GM11168 (cell line): Measurements from ENCODE around the gene CLEC18B.
"Not testable (repeated sequence)": the region's sequence is repeated elsewhere in the genome, so short reads cannot be mapped to it uniquely, and the experiment has no call there.

Source experiments
- in situ Hi-C: fragments of 300-500 bp; cut with MboI; formaldehyde crosslinking; loops from one replicate; pipeline ENCODE4 v1.12.0; 2022; ENCODE audit warnings: low sequenced_read_pairs; ENCODE audit not compliant: unreplicated experiment

CLEC18B gene

DNA sequence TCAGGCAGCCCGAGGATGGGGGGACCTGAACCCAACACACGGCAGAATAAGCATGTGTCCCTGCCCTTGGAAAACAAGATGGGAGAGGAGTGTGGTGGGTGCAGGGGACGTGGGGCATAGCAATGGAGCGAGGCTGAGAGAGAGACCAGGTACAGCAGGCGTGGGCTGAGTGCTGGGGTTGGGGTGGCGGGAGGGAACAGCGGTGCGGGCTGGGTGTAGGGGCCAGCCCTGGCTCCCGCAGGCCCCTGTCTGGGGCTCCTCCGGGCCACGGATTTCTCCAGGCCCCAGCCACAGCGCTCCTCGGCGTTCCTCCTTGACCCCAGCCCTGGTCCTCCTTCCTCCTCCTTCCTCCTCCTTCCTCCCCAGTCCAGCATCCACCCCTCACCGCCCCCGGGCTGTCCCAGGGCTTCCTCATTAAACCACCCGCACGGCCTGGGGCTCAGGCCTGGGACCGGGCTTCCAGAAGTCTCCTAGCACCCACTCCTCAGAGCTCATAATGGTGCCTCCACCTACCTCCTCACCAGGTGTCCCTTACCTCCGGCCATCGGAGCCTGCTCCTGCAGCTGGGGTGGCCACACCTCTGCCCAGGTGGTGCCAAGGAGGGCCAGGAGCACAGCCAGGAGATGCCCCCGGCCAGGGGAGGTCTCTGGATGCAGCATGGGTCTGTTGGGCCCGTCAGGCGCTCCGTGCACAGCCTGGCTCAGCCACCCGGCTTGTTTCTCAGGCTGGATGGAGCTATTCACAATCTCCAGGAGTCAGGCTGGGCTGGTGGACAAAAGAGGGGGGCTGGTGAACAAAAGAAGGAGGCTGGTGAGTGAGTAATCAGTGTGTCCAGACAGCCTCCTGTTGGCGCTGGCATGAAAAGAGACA lies at the start of gene CLEC18B:
CLEC18B (minus strand) TSS at position 867 of the 870 bp plus-strand sequence; CDS start at position 659, 208 bp downstream.
- in situ Hi-C loops = not testable (repeated sequence)

DNA sequence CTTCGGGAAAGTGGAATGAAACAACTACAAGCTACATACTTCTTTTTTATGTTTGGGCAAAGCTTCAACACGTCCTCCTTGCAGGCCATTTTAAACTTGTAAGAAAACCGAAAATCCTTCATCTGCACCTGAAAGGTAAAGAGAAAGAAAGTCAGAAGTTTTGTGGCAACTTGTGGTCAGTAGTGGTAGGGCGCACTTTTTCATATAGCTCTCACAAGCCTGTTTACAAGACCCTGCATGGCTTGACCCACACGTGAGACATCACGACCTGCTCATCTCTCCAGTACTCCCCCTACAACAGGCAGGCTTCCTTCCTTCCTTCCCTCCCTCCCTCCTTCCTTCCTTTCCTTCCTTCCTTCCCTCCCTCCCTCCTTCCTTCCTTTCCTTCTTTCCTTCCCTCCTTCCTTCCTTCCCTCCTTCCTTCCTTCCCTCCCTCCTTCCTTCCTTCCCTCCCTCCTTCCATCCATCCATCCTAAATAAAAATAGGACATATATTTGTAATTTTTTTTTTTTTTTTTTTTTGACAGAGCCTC lies 48.7 kb upstream of the CLEC18B start:
- in situ Hi-C loops = no loop called here

DNA sequence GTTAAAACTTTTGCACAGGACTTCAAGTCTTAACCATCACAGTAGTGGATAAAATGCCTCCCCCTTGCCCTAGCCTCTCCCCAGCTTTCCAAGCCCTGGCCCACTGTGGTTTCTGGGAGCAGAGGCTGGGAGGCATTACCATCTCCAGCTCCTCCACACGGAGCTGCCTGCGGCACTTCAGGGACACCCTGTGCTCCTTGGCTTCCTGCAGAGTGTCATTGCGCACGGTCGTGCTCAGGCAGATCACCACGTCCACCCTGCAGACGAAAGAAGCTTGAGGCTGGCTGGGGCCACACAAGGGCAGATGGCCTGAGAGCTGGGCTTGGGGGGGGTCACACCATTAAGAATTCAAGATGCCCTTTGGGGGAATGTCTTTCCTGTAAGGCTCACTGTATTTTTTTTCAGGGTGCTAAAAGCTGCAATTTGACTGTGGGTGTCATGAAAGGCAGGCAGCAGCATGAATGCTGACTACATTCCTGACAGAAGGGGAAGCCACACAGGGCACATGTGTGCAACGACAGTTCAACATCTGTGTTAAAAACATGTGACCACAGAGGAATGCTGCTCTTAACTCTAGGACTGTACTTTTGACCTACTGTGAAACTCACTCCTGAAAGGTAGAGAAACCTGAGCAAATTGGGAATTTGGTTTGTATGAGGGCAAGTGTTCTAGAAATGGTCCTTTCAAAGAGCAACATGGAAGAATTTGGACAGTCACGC lies 47.7 kb upstream of the CLEC18B start:
- in situ Hi-C loops = no loop called here

DNA sequence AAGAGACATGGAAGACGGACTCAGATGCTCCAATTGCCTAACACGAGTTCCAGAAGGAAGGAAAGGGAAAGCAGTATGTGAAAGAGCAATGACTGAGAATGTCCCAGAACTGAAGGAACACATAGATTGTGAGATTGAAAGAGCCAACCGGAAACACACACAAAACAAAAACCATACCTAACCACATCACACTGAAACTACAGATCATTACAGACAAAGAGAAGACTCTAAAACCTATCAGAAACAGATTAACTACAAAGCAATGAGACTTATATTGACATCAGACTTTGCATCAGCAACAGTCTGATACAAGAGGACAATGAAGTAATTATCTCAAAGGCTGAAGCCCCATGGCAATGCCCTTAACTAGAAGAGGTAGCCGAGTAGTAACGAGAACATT lies 45.6 kb upstream of the CLEC18B start:
- in situ Hi-C loops = no loop called here

DNA sequence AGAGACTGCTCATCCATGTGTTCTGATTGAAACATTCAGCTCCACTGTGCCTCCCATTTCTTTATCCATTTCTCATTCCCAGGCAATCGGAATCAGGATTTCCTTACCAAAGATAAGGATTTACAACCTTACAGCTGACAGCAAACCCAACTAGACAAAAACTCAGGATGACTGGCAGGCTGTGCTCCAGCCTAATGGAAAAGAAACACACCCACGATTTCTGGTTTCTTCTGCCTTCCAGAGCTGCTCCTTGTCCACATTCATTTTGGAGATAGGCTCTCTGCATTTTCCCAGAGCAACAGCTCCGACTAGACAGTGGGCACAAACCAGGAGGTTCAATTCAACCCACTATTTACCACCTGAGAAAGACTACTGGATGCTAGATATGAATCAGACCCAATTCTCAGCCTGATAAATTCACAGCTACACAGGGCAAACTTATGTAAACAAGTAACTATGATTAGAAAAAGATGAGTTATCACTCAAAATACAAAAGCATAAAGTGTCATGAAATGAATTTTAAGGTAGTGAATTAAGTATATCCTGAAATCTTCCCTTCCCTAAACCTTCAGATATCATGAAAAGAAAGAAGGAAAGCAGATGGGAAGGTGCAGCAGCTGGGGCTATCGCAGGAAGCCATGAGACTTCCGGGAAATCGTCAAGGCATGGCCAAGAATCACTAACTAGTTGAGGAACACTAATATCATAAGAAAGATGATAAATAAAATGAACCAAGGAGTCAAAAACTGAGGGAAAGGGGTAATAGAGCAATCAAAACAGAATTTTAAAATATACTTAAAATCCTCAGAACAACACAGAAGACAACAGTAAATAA lies 44.8 kb upstream of the CLEC18B start:
- in situ Hi-C loops = no loop called here

DNA sequence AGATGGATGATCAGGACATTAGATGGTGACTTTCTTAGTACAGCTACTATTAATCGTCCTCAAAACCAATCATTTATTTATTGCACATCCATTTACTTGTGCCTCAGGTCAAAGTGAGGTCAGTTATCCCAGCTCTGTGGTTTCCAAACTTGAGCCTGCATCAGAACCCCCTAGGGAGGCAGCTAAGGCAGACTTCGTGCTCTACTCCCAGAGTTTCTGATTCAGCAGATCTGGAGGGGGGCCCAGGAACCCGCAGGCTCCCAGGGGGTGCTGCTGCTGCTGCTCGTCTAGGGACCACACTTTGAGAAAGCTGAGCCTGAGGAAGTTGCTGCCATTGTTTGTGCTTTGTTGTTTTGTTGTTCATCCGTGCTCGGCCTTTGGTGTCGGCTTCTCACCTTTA lies 44.0 kb upstream of the CLEC18B start:
- in situ Hi-C loops = no loop called here

DNA sequence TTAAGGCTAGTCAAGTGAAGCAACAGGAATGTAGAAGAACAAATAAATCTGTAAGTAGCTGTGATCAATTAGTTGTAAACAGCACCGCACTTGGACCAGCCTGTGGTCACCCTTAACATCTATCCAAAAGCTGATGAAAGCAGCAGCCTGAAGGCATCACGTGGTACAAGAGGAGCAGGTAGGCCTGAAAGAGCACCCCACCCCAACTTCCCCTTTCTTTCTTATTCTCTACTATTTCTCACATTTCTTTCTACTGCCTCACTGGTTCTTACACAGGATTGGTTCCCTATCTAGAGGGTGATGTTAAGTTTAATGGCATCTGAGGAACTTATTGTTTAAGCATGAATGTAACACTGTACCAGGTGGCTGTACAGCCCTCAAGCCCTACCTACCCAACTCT lies 42.6 kb upstream of the CLEC18B start:
- in situ Hi-C loops = no loop called here

DNA sequence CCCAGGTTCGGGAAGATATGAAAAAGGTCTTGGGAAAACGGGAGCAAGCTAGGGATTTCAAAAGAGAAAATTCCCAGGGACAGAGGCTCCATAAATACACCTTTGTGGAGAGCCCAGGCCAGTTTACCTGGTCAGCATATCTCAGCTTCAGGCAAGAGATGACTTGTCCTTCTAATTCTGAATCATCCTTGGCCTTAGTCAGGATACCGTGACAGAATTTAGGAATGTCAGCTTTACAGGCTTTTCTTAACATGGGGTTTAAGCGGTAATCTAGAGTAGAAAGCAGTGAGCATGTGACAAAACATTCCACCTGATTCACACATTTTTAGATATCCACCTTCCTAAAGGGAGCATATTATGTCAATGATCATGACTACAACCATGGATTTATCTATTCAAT lies 41.1 kb upstream of the CLEC18B start:
- in situ Hi-C loops = no loop called here

DNA sequence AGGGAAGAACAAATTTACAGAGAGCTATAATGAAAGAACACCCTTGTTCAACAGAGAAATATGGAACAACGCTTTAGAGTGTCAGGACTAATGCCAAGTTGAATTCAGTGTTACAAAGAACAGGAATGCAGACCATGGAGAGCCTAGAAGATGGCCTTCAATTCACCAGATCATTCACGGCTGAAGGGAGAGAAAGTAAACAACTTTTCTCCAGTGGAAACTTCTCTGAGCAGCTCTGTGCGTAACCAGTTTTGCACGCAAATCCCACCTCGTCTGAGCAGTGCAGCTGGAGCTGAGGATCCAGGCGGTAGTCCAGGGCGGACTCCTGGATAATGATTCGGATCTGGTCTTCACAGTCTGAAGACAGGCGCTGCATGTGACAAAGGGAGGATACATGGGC lies 40.5 kb upstream of the CLEC18B start:
- in situ Hi-C loops = no loop called here

DNA sequence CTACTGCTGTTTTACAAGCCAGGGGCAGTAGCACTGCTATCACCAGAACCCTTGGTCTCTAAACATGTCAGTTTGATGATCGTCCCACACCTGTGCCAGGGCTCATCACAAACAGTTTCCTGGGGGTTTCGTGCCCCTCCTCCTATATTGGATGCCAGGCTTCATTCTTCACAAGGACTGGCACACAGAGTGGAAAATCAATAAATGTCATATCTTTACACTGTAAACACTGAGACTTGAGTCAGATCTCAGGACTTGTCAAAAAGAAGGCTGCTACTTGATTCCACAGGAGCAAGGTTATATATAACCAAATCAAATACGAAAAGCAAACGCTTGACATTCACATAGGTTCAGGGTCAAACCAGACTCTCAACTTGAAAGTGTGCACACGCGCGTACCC lies 39.3 kb upstream of the CLEC18B start:
- in situ Hi-C loops = no loop called here

DNA sequence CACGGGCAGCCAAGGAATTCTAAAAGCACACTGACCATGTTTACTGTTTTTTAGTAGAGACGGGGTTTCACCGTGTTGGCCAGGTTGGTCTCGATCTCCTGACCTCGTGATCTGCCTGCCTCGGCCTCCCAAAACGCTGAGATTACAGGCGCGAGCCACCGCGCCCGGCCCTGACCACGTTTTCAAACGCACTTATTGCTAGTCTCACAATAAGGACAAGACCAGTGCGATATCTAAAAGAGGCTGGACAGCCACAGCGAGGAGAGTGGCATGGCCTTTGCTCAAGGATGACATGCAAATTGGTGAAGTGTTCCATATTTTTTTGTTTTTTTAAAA lies 35.0 kb upstream of the CLEC18B start:
- in situ Hi-C loops = no loop called here

DNA sequence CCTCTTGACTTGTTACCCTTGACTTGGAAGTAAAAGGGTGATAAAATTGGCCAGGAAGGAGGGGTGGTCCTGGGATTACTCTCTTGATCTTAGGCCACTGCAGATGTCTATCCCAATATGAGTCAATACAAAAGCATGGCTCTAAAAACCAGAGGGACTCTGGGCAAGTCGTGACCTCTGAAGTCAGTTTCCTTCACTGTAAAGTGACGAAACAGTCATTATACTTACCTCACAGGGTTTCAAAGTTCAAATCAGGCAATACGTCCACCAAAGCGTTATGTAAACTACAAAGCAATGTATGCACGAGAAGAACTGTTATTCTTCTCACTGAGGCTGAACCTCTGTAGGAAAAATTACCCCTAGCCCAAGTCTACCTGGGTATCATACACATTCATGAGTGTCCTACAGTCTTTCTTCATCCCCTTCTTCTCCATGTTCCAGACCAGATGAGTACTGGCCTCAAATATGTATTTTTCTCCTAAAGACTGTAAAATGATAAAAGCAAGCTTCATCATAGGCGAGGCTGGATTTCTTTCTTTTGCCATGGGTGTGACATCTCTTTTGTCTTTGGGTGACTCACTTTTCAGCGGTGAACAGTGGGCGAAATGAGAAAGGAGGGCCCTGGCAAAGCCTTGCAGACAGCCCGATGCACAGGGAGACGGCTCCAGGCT lies 34.5 kb upstream of the CLEC18B start:
- in situ Hi-C loops = no loop called here

DNA sequence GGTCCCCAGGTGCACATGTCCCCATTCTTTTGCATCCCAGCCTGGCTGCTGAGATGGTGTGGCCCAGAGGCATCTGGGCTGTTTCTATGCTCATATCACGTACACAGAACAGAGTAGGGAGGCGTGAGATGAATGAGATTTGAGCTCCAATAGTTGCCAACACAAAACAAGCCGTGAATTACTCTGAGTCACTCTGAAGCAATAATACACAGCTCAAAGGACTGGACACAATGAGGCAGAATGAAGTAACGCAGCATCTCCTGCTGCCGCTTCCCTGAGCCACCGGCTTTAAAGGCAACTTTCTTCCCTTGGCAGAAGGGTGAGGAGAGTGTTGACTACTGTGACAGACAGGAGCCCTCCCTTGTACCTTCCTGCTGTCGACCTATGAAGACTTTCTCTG lies 33.9 kb upstream of the CLEC18B start:
- in situ Hi-C loops = no loop called here

DNA sequence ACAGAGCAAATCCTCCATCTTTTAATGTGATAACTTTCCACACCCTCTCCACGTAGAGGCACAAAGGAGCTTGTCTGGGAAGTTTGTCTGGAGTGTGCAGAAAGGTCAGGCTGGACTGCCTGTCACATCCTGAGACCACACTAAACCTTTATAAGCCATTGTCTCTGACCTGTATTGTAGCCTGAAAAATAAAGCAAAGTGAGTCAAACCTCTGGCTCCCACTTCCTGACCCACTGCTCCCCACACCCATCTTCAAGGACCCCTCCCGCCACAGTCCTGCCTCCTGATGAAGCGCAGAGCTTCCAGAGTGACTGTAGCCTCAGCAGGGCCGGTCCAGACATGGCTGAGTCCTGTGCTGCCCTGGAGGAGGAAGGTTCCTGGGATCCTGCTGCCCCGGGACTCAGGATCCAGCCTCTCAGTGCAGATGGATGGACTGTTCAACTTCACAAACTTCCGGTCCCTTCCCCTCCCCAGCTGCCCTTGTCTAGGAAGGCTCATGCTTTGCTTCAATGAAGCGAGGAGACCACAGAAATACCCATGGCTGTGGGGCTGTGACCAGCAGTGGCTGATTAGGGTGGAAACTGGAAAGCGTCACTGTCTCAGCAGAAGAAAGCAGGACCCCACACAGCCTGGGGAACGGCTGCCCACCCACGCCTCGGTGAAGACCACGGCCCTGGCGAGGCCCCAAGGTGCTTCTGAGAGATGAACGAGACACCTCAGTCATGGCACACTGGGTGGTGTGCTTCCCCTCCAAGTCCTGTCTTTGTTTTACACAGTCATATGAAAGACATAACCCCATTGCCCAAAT lies 30.9 kb upstream of the CLEC18B start:
- in situ Hi-C loops = no loop called here

DNA sequence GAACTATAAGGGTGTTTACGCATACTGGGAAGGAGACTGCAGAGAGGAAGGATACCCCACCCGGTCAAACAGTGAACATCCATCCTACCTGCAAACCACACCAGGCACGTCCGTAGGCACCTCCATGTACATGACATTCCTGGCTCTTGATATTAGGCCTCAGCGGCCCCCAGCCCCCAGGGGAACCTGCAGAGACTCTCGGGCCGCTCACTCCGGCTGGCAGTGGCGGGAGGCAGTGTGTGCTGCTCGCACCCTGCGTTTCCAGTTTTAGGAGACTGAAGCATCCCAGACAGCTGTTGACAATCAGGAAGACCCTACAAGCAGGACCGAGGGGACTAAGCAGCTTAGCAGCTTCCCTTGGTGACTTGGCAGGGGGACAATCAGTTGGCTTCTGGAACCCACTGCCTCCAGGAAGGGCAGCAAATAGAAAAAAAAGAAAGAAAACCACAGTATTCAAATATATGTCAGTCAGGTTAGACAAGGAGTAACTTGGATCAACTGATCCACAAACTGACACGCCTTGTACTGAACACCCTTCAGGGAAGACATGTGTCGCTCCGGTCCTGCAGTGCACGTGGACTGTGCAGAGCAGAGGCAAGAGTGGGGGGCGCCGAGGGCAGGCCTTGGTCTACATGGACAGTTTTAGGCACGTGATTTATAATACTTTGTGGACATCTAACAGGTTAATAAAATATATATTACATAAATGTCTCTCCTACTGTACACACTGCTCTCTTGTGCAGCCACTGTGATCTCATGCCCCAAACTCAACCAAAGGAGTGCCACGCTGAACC lies 29.9 kb upstream of the CLEC18B start:
- in situ Hi-C loops = no loop called here

DNA sequence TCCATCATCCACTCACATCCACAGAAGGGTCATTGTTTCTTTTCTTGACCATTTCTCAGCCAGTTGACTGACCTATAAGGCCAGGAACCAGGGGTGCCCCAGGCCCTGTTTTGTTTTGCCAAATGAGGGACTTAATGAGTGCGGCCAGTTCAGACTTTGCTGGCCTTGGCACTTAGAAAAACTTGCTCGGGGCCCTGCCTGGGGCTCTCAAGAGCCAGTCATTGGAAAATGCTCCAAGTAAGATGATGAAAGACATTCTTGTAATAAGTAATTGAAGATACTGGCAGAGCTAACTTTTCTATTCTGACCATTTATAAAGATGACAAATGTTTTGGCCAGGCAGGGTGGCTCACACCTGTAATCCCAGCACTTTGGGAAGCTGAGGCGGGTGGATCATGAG lies 29.0 kb upstream of the CLEC18B start:
- in situ Hi-C loops = no loop called here

DNA sequence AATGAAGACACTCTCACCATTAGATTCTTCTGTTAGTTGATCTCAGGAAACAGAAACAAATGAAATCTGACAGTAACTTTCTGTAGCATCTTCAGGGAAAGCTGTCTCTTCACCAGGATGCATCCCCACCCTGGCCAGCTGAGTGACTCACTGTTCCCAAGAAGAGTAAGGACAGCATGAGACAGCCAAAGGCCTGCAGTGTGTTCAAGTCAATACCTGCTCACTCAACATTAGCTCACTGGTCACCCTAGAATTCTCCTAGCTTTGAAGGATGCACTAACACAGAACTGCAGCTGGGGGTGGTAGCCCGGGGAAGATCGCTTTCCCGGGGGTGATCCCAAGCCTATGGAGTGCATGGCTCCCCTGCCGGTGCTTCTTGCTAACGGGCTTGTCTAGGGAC lies 28.2 kb upstream of the CLEC18B start:
- in situ Hi-C loops = no loop called here

DNA sequence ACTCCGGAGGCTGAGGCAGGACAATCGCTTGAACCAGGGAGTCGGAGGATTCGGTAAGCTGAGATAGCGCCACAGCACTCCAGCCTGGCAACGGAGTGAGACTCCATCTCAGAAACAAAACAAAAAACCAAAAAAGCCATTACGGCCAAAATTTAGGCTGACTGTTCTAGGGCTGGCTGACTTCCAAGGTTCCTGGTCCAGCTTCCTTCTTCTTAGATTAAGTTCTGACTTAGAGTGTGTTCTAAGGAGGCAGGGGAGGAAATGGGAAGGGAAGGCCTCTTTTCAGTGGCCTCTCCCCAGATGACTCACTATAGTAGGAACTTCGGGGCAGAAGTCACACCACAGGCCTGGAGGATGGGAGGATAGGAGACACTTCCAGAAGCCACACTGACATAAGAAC lies 27.7 kb upstream of the CLEC18B start:
- in situ Hi-C loops = no loop called here

DNA sequence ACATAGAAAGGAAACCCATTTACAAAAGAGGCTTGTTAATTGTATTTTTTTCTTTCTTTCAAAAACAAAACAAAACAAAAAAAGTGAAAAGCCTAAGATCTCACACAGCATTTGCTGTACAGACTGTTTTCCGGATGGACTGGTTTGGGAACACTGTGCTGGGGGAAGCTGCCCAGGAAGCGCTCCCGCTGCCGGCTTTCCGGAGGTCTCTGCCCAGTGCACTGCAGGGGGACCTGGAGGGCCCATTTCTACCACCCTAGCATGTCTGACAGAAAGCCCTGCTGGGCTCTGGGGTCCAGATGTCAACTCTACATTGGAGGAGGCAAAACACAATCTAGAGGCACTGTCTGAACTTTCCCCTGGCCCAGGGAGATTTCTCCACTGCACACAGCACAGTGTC lies 26.3 kb upstream of the CLEC18B start:
- in situ Hi-C loops = no loop called here
